GM21528 (cell line): Measurements from ENCODE around the gene TBL1X.

Experiments used
- ATAC-seq: cut with Tn5 transposase; IDR thresholded peaks from one replicate; pipeline ENCODE4 v1.9.1; 2021; ENCODE audit warnings: mild to moderate bottlenecking, moderate library complexity; ENCODE audit not compliant: unreplicated experiment, low FRiP score

The TBL1X gene

GRCh38 chrX:9656277-9656676, 191.4 kb downstream of the TBL1X start:
- ATAC-seq = no peak

GRCh38 chrX:9656871-9657270, 192.0 kb downstream of the TBL1X start:
- no peak for ATAC-seq

GRCh38 chrX:9657590-9658256, 192.9 kb downstream of the TBL1X start:
- no peak for ATAC-seq

GRCh38 chrX:9658409-9658808, 193.6 kb downstream of the TBL1X start:
- ATAC-seq = no peak

GRCh38 chrX:9659571-9660195, 194.8 kb downstream of the TBL1X start:
- ATAC-seq = no peak

GRCh38 chrX:9662148-9662547, 197.3 kb downstream of the TBL1X start:
- ATAC-seq = no peak

- no peak for ATAC-seq
Observed at GRCh38 chrX:9663216-9663615, 198.4 kb downstream of the TBL1X start.

- ATAC-seq = no peak
Observed at GRCh38 chrX:9664224-9664623, 199.4 kb downstream of the TBL1X start.

GRCh38 chrX:9665113-9665512, 200.3 kb downstream of the TBL1X start:
- ATAC-seq = no peak

GRCh38 chrX:9668537-9668936, 203.7 kb downstream of the TBL1X start:
- no peak for ATAC-seq

GRCh38 chrX:9670136-9670814, 205.4 kb downstream of the TBL1X start:
- ATAC-seq = no peak

- ATAC-seq = no peak
Observed at GRCh38 chrX:9671998-9672397, 207.1 kb downstream of the TBL1X start.

GRCh38 chrX:9676306-9676705, 211.4 kb downstream of the TBL1X start:
- ATAC-seq = no peak

GRCh38 chrX:9676738-9677097, 211.9 kb downstream of the TBL1X start:
- ATAC-seq = no peak

- peak; percentile 98 for ATAC-seq
Observed at GRCh38 chrX:9677098-9677739, 212.4 kb downstream of the TBL1X start.

- no peak for ATAC-seq
Observed at GRCh38 chrX:9678215-9678965, 213.5 kb downstream of the TBL1X start.

GRCh38 chrX:9681011-9681410, 216.2 kb downstream of the TBL1X start:
- ATAC-seq = no peak

GRCh38 chrX:9681422-9681821, 216.6 kb downstream of the TBL1X start:
- ATAC-seq = no peak

GRCh38 chrX:9682456-9682855, 217.6 kb downstream of the TBL1X start:
- no peak for ATAC-seq

GRCh38 chrX:9682861-9683260, 218.0 kb downstream of the TBL1X start:
- ATAC-seq = no peak

- no peak for ATAC-seq
Observed at GRCh38 chrX:9683350-9683749, 218.5 kb downstream of the TBL1X start.
